NCI-H1417 treated with DMSO at 0.1 percent for 48 hours (cell line): ENCODE results near the gene FARSB.
"Not testable (repeated sequence)": the region's sequence is repeated elsewhere in the genome, so short reads cannot be mapped to it uniquely, and the experiment has no call there.

ENCODE experiments used
- DNase-seq: peaks from one replicate; lab custom pipeline; 2025; lab: John Stamatoyannopoulos, UW

FARSB gene

DNA sequence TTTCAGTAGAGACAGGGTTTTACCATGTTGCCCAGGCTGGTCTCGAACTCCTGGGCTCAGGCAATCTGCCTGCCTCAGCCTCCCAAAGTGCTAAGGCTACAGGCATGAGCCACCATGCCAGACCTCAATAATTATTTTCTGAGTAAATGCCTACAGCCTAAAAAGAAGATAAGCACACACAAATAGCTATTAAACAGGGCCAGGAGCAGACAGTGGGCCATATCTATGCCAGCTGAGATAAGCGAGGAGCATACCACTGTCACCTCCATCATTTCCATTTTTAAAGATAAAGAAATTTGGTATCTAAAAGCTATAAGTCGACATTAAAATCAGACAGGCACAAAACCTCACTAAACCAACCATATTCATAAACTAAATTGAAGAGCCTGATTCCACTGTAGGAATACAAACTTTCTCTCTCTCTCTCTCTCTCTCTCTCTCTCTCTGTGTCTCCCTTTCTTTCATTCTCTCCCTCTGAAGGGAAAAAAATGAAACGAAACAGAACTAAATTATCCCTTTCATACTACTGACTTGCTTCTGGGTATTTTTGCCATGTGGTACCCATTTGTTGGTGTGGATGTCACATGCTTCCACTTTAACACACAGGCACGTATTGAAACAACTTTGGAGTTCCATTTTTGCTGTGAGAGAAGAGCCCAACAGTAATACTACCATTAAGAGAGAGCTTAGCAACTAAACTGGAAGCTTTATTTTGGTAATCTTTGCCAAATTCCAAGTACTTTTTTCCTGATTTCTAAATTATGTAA, 51.0 kb downstream of the FARSB start:
- no peak for DNase-seq

DNA sequence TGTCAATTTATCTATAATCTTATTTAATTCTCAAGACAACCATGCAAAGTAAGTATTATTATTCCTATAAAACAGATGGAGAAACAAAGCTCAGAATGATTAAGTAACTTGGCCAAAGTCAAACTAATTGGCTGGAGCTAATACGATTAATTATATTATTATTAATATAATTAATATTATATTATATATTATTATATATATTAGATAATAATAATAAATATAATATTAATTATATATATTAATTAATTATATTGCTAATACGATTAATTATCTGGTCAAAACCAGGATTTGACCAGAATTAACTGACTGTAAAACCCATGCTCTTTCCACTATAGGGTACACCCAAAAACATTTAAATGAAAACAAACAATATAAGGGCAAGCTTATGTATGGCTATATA, 52.4 kb downstream of the FARSB start:
- no peak for DNase-seq

DNA sequence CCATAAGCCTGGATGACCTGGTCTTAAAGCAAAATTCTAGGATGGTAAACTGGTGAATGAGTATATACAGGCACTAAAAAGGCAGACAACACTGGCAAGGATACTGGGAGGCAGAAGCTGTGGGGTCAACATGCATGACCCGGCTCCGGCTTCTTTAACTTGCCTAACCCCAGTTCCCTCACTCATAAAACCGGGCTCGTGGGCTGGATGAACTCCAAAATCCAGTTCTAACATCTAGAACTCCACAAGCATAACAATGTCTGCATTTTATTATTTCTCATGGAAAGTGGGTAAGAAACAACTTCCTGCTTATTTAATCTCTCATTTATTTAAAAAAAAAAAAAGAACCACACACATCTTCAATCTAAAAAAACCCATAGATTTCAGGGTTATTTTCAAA, 57.3 kb downstream of the FARSB start:
- no peak for DNase-seq

DNA sequence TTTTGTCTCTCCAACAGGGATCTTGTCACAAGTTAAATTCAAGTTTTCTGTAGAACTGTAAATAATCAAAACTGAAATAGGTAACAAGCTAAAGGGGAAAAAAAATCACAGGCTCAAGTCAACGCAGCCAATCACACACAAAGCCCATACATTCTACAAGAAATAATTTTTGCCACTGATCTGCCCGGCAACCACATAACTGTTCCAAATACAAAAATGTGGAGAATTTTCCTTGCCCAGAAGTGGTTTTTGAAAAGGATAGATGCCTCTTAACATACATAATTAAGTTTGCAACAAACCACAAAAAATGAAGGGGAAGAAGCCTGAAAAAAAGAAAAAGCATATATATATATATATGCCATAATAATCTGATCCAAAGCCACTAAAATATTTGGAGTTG, 60.3 kb downstream of the FARSB start:
- DNase-seq = no peak

DNA sequence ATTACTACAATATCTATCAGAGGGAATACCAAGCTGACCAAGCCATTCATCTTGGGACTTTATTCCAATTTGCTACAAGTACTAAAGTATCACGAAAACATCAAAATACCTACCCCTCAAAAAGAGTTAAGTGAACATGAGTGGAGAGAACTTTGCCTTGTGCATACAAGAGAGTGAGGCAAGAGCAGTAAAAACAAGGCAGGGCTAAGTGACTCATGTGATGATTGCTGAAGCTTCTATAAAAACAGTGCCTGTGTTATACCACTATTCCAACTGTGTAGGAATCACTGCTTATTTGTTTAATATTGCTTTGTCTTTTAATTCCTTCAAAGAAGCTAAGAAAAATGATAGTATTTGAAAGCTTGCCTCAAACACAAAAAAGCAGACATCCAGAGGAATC, 61.2 kb downstream of the FARSB start:
- DNase-seq = no peak

DNA sequence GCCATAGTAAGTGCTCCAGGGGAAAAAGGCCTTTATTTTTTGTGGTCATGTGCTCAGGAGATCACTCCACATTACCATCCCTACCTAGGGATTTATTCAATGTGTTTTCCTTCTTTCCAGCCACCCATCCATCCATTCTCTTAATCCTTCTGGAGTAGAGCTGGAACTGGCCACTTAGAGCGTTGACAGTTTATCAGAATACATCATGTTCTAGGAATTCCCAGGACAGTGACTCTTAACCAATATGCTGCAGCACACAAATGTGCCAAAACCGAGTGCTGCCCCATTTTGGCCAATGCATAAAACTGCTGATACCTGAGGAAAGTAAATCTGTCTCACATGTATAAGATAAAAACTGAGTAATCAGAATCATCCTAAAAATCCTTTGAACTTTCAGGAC, 63.7 kb downstream of the FARSB start:
- no peak for DNase-seq

DNA sequence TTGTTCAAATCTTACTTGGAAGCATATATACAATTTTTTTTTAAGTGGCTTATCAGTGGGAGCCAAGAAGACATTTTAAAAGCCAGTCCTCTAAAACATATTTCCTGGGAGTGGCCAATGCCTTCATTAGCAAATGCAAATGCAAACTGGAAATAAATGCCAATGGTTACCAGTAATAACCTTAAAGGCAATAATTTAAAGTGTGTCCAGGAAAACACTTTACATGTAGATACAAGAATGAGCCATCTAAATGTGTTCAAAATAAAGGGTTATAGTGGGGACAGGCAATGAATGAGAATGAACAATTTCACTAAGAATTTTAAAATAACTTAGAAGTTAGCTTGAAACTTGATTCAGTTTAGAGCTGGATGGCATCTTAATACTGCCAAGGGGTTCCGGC, 64.2 kb downstream of the FARSB start:
- DNase-seq = no peak

DNA sequence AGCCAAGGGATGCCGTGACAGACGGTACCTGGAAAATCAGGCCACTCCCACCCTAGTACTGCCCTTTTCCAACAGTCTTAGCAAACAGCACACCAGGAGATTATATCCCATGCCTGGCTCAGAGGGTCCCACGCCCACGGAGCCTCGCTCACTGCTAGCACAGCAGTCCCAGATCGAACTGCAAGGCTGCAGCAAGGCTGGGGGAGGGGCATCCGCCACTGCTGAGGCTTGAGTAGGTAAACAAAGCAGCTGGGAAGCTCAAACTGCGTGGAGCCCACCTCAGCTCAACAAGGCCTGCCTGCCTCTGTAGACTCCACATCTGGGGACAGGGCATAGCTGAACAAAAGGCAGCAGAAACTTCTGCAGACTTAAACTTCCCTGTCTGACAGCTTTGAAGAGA, 71.3 kb downstream of the FARSB start:
- not testable (repeated sequence) for DNase-seq

DNA sequence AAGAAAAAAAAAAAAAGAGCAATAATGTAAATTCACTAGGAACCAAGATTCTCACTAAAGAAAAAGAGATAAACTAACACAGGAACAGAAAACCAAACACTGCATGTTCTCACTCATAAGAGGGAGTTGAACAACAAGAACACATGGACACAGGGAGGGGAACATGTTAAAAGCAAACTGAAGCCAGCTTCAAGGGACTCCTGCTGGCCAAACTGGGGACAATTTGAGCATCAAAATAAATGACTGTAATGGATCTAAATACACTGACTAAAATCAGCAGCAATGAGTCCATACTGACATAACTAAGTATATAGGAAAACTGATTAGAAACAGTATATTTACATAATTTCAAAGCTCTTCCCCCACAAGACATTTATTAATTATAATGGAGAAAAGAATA, 73.0 kb downstream of the FARSB start:
- no peak for DNase-seq

DNA sequence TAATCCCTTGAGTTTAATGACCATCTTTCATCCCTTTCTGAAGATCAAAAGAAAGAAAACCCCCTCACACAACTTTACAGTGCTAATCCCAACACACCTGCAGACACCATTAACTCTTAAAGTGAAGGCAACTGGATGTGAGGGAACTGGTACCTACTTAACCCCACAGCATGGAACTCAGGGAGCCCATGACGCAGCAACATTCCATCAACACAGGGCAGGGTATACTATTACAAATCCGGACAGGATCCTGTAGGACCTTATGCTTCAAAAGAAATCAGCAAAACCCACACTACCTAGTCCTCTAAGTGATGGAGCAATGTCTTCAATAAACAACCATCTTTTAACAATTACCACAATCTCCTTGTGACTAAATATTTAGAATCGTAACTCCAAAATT, 78.6 kb downstream of the FARSB start:
- DNase-seq = no peak

DNA sequence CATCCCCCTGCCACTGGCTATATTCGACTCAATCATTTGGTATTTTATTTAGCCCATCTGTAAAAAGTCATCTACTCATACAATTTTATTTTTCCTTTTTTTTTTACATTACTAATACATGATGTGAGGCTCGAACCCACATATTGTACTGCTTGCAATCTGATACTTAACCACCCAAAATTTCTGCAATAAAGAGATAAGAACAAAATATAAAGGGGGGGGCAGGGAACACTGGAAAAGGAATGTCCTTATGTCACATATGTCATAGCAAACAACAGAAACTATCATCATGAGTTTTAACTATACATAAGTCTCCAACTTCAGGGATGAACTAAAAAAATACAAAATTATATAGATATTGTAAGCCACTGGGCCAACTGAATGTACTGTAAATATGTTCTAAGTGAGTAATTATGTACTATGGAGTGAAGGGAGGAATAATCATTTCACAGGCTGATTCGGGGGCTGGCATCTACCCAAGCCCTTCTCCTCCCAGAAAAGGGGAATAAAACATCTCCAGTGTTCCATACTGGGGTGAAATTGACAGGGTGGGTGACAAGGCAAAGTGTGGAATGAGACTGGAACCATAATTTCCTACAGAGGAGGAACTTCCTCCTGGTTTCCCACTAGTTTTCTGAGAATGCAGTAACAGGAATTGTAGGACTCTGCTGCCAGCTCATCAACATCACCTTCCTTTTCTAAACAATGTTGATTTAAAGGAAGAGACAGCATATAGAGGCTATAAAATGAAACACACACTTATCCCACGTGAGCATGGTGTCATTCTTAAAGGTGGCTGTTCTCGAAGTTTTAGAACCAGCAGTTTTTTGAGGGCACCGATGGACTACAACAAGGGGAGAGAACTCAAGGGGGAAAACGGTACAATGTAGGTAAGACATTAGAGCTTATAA, 79.5 kb downstream of the FARSB start:
- no peak for DNase-seq

DNA sequence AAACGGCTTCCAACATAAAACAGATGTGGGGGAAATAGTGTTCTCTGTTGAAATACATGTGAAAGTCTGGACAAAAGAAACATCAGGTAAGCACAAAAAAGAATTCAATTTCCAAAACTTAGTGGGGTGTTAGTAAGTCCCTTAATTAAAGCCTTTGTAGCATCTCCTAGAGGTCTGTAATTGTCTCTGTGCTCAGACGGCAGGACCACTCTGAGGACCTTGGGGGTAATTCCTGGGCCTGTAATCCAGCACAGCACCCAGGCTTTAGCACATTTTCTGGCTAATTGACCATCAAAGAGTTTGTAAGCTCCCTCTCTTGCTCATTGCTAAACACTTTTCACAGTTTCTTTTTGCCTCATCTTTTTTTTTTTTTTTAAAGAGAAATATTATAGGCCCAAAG, 80.3 kb downstream of the FARSB start:
- DNase-seq = no peak

DNA sequence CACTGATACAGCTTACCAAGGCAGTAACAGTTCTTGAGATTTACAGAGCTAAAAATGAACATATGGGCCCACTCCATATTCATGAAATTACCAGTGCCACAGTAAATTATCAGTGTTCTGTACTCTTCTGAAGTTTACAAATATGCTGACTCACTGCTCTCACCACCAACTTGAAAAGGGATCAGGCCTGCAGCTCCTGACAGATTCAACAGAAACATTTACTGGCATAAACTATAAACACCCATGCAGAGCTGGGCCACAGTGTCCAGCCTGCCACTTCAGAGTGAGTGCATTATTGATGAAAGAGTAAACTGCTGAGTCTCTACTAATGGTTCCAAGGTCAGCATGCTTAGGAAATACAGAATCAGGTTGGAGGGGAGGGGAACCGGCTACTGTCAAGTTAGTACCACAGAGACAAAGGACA, 83.1 kb downstream of the FARSB start:
- DNase-seq = no peak

DNA sequence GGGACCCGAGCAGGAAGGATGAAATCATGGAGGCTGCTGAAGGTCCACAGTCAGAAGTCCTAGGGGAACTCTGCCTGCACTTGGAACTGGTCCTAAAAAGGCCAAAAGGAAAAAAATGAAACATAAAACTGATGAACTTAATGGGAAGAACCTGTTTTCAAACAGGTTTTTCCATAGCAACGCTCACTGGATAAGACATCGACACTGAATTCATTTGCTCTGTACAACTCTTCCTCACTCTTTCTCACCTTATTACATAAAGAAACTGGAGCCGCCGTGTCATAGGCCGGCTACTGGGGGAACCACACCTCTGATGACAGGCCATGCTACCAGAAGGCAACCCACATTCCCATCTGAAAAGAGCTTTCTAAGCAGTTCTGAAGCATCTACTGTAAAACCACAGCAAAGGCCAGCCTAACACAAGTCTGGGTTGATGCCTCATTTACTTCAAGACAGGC, 83.6 kb downstream of the FARSB start:
- DNase-seq = no peak

DNA sequence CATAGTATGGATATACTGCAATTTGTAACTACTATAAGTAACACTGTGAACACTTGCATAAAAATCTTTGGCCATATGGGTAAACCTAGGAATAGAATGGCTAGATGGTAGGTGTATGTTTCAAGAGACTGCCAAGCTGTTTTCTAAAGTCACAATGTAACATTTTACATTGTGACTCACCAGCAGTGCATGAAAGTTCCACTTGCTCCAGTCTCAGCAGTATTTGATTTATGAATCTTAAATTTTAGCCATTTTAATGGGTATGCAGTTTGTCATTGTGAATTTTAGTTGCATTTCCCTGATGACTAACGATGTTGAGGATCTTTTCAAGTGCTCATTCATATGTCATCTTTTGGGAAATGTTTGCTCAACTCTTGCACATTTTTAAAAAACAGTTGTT, 86.1 kb downstream of the FARSB start:
- DNase-seq = no peak

DNA sequence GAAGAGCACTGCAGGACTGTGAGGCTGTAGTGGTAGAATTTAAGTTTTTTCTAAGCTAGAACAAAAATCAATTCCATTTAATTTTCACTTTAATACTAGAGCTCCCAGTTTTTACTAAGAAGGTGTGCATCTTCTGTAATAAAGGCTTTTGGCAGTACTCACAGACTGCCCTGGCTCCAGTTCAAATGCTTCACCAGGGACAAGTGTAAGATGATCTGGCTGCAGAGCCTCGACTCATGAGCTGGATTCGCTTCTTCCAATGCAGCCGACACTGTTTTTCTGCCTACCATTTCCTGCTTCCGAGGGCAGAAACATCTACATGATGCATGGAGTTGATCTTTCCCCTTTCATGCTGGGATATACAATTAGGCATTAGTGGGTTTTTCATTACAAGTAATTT, 87.0 kb downstream of the FARSB start:
- no peak for DNase-seq

DNA sequence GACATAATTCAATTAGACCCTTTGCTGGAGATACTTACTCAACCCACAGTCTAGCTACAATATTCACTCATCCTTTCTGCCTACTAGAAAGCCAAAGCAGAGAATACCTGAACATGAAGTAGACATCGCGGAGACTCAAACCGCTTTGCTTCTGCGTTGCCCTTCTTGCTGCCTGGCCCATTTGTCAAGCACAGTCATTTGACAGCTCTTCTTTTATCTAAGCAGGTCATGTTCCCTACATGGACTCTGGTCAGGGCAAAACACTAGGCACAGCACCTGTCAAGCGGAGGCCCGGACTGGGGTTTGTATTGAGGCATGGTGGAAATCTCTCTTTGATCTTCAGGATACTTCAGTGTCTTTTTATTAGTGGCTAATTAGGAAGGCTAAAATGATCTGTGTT, 89.7 kb downstream of the FARSB start:
- DNase-seq = no peak

DNA sequence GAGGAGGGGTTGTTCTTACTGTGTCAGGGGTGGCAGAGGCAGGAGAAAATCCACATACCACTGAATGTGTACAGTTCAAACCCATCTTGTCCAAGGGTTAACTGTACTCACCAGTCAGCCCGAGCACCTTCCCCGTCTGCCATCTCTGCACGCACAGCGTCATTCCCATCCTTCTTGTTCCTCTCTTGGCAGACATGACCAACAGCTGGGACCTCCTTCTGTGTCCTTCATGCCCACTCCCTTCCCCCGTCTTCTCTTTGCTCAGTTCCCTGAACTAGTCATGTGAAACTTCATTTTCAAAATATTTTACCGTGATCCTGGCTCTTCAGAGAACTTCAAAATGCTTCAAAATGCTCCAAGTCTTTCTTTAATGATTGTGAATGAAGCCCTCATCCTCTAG, 92.0 kb downstream of the FARSB start:
- no peak for DNase-seq

DNA sequence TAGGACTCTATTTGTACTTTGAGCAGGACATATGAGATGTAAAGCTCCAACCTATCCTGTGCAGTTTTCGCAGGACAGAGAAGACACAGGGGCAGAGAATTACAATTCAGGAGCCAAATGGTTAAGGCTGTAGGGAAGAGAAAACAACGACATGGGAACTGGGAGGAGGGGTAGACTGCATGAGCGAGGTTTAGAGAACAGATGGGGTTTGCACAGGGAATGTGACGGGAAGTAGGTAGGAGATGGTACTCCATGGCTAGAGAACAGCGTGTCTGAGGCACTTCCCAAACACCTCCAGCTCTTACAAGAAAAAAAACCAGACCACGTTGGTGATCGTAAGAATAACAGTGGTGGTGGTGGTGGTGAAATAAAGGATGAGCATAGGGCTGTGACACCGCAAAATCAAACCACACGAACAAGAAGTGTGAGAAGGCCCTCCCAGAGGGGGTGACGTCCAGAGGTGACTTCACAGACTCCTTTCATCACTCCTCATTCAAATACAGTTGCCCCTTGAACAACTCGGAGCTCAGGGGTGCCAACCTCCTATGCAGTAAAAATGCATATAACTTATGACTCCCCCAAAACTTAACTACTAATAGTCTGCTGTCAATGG, 92.7 kb downstream of the FARSB start:
- DNase-seq = no peak

DNA sequence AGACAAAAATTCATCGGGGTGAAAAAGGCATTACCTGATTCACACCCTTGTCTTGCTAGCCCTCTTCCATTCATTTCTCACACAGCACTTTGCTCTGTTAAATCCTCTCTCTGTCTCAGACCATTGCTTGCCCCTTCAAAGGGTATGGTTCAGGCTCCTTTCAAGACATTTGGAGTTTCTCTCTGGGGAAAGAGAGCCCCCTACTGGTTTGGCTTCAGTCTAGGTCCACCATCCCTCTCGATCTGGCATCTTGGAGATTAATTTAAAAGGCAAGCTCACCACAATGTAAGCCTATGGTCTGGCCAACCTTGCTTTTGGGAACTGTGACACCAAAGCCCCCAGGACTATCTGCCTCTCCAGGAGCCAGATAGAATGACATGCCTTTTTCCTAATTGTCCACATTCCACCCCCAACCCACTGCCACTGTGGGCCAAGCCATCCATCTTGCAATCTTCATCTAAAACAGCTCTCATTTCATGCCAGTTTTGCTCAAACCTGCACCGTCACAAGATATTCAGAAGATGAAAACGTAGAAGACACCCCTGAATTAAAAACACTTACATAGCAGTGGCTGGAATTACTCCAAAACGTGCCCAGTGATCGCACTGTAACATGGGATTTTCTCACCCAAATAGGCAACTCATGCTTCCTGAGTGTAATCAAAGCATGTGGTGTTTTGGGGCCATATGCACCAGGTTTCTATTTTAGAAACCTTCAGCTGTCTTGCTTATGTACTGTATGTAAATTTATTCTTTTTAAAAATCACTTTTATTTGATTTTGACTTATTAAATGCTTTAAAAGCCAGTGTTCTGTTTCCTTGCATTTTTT, 93.9 kb downstream of the FARSB start:
- DNase-seq = peak; percentile 4

DNA sequence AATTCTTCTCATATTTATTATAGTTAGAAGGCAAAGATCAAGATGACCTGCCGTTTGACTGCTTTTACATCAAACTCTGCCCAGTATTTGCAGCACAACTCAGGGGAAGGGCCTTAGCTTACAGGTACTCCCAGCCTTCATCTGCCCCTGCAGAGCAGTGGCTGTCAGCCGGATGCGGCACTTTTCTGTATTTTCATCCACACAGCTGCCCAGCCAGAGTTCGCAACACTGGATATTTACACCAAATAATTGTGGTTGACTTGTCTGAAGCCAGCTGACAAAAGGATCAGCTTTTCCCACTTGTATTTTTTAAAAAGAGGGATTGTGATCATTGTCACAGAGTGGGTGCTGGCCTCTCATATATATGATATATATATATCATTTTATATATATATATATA, 94.7 kb downstream of the FARSB start:
- no peak for DNase-seq

DNA sequence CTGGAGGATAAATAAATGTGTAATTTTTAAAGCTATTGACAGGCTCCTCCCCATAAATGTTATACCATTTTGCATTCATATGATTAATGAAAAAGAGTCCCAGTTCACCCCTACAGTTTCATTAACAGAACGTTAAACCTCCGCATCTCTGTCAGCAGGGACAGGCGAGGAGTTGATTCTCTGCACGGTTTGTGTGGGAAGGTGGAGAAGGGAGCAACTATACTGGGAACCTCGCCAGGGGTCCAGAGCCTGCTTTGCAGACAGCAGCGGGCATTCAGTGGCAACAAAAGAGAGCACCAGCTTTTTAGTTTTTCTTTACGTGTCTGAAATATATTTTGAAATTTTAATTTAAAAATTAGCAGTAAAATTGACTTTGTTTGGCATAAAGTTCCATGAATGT, 101.4 kb downstream of the FARSB start:
- DNase-seq = no peak
